HG03196 (cell line): ENCODE data around the gene NCK2.

ENCODE experiments used
- ATAC-seq: cut with Tn5 transposase; IDR thresholded peaks from one replicate; pipeline ENCODE4 v1.9.1; 2021; ENCODE audit not compliant: unreplicated experiment

The NCK2 gene

DNA sequence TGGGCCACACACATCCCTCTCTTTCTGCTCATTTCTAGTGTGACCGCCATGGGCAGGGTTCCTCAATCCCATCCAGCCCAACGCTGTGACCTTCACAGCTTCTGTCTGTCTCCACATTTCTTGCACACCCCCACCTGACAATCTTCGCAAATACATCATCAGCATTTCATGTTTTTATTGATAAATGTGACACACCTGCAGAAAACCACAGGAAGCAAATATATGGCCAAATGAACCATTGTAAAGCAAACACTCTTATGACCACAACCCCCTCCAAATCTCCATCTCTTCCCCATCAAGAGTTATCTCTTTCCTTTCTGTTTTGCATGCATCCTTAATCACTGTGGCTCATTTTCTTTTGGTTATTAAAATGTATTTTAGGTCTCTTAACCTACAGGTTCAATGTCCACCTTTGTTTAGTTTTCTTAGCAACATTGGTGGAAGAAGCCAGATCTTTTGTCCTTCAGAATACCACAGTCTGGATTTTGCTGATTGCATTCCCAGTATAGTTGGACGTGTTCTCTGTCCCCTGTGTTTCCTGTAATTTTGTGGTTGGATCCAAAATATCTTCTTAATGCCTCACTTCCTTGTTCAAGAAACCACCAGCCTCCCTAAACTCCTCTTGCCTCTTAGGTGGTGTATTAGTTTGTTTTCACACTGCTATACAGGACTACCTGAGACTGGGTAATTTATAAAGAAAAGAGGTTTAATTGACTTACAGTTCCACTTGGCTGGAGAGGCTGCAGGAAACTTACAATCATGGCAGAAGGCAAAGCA, 9.8 kb upstream of the NCK2 start:
- ATAC-seq = no peak

DNA sequence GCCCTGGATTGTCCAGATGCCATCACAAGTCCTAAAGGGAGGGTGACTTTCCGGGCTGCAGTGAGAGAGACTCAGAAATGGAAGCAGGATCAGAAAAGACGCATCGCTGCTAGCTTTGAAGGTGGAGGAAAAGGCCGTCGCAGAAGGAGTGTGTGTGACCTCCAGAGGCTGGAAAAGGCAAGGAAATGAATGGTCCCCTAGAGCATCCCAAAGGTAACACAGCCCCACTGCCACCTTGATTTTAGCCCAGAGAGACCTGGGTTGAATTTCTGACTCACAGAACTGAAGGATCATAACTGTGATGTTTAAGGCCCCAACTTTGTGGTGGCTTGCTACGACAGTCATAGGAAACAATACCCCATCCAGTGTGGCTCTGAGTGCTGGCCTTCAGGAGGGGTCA, 8.6 kb upstream of the NCK2 start:
- ATAC-seq = no peak

DNA sequence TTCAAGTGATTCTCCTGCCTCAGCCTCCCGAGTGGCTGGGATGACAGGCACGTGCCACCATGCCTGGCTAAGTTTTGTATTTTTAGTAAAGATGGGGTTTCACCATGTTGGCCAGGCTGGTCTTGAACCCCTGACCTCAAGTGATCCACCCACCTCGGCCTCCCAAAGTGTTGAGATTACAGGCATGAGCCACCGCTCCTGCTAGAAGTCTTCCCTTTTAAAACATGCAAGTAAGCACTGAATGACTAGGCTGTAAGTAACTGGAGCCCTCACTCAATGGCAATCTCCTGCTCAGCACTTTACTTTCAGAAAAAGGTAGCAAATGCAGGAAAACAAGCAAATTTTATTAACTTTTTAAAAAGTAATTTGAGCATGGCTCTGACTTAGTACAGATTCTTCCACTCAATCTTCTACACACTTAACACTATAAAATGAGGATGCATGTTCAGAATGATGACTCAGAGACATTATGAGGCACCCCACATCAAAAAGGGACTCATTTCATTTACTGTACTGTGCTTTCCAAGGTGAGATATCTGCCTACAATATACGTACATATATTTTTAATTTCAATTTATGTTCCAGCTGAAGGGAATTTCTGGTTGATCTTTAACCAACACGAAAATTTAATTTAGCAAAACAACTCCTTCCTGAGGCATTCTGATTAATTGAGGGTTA, 6.6 kb upstream of the NCK2 start:
- ATAC-seq = no peak

DNA sequence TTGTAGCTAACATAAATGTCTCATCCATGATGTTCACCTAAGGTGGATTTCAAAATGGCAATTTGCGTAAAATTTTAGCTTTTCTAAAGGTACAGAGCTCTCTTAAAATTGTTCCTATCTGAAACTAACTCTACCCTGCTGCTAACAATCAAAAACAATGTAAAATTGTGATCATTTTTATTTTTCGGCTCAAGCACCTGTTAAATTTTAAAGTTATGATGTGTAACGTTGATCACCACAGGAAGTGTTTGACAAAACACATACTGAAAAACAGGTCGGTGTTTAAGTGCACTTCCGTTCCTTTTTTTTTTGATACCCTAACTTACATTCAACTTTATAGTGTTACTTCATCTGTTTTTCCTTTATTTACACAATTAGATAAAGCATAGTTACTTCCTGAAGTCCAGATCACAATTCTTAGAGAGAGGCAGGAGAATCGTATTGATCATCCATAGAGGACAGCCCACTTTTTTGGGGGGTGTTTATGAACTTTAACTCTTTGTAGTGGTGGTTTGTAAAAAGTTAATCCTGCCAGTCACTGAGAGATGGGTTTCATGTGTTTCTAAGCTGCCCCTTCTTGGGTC, 6.0 kb upstream of the NCK2 start:
- peak; percentile 40 for ATAC-seq

DNA sequence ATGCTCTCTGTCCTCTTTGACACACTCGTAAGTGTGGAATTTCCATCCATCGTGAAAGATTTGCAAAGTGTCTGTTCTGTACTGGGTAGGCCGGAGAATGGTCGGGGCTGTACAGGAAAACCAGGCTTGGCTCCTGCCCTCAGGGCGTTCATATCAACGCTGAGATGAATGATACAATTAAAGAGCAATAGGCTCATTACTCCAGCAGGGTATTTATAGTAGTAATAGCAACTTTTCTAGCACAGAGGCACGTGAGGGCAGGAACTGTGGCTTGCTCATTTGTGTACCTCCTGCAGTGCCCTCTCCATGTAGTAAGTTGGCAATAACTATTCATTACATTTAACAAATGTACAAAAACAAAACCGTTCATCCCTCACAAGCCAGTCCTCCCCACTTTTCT, 5.3 kb upstream of the NCK2 start:
- ATAC-seq = no peak

DNA sequence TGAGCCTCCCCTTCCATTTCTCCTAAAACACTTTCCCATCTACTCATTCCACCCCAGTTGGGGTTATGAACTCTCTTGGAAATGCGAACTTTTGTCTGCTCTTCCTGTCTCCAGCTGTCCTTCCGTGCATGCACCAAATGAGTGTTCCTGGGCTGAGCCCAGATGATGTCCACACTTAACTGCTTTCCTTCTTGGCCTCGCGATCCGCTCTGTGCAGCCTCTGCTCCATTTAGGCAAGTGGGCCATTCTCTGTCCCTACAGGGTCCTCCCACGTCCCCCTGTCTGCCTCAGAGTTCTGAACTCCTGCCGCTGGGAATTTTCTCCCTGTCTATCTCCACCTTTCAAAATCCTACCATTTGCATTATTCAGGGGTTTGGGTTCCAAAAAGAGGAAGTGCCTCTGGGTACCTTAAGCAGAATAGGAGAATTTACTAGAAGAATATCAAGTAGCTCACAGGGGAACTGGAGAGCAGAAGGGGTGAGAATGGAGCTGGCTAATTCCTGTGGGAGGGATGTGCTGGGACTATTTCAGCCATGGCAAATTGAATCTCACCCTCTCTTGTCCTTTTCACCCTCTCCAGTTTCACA, 4.7 kb upstream of the NCK2 start:
- no peak for ATAC-seq

DNA sequence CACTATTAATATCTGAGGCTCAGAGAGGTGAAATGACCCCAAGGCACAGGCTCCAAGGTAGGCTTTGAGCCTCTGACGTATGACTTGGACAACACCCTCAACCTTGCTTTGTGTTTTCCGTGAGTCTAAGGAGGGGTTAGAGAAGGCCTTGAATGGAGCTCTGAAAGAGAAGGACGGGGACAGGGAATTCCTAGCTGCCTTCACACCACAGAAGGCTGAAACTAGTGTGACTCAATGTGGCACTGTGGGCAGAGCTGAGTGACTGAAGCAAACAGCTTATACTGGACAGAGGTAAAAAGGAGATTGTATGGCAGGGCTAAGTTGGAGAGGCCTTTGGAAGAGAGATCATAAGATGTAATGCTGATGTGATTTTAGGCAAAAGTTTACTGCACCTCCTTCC, 3.5 kb upstream of the NCK2 start:
- no peak for ATAC-seq

DNA sequence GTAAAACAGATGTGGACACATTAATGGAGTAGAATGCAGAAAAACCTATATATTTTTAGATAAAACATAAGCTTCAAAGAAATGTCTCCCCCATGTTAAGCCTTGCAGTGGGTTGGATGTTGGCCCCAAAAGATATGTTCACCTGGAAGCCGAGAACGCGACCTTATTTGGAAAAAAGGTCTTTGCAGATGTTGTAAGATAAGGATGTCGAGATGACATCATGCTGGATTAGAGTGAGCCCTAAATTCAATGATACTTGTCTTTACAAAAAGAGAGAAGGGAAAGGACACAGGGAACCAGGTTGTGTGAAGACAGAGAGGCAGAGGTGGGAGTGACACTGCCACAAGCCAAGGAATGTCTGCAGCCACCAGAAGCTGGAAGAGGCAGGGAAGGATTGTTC, 3.1 kb upstream of the NCK2 start:
- ATAC-seq = no peak

DNA sequence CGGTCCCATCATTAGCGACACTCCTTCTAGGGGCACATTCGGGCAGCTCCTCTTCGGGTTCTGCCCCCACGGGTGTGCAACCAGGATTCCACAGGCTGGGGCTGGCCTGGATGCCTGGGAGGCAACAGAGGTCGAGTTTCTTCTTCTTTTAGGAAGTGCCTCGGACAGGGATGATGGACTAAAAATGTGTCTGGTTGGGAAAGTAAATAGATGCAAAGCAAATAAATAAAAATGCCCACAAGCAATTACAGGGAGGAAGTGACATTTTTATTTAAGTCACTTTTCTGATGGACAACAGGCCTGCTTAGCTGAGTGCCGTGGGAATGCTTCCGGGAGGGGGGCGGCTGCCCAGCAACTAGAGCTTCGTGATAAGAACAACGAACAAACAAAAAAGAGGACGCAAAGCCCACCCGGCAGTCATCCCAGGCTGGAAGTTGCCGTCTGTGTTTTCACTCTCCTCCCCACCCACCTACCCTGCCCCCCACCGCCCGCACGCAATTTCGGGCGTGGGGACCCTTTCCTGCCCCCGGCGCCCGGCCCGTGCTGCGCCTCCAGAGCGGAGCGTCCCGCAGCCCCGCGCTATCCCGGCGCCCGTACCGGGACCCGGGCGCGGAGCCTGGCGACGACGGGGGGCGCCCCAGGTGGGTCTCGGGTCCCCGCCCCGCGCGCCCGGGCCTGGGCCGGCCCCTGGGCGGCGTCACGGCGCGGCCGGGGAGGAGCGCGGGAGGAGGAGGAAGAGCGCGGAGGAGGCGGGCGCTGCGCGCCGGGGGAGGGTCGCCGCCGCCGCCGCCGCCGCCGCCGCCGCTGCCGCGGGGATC, 412 bp upstream of the NCK2 start:
- ATAC-seq = peak; percentile 63

DNA sequence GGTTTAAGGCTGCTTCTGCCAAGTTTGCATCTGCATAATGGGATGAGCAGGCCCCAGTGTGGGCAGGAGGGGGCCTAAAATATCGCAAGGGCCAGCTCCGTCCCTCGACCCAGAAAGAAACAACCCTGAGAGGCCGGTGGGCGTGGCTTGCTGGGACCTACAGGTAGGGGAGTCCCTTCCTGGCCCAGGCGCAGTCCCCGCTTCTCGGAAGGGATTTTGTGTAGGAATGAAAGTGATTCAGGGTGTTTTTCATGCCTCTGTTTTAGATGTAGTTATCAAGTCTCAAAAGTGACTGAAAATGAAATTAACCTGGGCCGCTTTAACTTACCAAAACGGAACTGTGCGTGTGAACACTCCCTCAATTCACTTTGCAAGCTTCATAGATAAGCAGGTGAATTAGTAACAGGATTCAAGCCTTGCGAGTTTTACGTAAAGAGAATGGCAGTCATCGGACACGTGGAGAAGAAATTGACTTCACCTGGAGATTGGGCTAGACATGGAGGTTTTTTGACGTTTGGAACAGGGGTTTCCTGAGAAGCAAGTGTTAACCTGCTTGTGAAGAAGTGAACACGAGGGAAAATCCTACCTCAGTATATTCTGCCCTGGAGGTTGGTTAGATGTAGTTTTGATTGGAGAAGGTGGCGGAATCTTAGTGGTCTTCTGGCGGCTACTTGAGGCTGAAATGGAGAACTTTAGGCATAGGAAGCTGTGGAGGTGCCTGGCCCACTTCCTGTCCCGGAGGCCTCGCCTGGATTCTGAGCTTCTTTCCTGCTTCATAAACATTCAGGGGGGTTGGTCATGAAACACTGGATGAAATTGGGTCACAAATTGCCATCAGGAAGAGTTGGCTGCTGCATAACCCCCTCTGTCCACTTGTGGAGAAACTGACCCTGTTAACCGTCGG, 1.7 kb downstream of the NCK2 start:
- peak; percentile 62 for ATAC-seq

DNA sequence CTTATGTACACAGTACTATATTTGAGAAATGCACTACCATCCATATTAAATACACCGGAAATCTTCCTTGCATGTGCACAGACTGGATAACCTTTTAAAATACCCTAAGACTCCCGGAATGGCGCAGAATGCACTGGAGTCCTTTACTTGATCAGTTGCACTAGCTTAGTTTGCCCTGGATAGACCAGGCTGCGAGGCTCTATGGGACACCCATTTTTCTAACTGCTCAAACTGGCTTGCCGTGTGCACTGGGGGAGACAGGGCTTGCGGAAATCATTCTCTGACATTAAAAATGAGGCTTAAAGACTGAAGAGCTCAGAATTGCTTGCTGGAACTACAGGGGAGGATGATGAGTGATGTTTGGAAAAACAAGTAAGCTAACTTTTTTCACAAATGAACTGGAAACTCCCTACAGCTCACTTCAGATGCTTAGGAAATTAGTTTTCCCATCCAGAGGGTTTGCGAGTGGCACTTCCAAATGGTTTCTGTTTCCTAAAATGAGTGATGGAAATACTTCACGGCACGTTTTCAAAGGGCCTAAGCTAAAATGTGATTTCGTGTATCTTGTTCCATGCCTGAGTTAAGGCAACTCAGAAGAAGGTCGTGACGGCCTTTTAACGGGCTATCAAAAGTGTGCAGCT, 2.7 kb downstream of the NCK2 start:
- ATAC-seq = no peak

DNA sequence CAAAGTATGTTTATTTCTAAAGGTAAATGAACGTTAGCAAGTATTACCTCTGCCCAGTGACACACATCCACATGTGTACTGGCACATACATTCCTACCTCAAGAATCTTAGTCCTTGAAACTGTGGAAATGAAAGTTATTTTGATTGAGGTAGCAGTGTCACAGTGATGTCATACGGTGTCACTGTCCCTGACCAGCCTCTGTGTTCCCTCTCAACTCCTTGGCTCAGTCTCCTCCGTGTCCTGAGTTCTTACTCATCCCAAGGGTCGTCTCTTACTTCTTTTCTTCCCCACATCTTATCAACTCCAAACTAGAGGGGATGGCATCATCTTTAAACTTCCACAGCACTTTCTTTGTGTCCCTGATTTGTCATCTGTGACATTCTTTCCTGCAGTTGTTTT, 3.3 kb downstream of the NCK2 start:
- no peak for ATAC-seq

DNA sequence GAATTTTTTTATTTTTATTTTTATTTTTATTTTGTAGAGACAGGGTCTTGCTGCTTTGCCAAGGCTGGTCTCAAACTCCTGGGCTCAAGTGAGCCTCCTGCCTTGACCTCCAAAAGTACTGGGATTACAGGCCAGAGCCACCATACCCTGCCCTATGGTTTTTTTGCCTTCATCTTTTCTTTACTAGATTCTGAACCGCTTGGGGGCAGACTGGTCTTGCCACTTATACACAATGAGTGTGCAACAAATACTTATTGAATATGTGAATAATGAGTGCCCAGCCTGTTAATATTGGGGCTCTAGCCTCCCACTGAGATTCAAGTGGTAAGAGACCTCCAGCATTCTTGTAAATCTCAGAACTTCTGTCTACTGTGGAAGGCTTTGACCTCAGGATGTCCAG, 3.9 kb downstream of the NCK2 start:
- ATAC-seq = no peak

DNA sequence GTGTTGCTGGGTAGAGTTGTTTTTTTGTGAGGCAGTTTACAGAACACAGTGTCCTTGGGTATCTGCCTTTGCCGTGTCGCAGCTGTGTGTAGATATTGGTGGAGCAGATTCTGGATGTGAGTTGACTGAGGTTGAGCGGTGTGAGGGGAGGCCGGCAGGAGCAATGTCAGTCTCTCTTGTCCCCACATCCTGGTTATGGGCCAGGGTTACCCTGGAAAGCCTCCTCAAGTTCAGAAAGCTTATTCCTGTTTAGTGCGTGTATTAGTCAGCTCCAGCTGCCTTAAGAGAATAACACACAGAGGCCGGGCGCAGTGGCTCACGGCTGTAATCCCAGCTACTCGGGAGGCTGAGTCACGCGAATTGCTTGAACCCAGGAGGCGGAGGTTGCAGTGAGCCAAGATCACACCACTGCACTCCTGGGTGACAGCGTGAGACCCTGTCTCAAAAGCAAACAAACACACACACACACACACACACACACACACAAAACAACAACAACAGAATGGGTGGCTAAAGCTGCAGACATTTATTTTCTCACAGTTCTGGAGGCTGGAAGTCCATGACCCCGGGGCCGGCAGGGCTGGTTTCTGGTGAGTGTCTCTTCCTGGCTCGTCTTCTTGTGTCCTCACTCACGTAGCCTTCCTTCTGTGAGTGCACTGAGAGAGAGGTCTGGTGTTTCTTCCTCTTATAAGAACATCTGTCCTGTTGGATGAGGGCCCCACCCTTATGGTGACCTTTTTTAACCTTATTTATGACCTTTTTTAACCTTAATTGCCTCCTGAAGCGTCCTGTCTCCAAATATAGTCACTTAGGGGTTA, 5.1 kb downstream of the NCK2 start:
- no peak for ATAC-seq

DNA sequence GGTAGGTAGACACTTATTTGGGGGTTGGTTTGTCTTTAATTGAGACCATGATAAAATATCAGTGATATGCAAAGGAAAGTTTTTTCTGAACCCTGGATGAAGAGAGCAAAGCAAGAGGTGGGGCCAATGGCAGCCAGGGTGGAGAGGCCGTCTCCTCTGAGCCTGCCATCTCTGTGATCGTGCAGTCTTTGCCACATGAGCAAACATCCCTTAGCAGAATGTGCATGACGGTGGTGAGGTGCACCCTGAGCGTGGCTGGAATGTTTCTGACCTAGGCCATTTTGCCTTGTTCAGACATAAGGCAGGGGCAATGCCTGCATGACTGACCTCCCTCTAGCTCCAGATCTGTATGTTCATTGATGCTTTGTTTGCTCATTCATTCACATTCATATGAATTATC, 6.0 kb downstream of the NCK2 start:
- ATAC-seq = no peak

DNA sequence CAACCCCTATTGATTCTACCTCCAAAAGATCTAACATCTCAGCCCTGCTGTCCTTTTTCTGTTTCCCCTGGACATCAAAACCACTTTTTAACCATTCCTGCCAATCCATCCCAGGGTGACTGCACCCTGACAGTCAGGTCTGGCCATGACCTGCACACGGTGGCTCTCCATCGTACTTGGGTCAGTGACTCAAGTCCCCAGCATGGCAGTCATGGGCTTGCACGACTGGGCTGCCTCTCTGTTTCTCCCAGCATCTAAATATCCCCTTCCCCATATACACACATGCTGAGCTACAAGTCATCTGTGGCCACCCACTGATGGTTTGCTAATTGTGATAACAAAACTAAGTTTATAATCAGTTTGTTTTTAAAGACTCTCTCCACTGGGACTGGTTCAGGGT, 6.6 kb downstream of the NCK2 start:
- no peak for ATAC-seq

DNA sequence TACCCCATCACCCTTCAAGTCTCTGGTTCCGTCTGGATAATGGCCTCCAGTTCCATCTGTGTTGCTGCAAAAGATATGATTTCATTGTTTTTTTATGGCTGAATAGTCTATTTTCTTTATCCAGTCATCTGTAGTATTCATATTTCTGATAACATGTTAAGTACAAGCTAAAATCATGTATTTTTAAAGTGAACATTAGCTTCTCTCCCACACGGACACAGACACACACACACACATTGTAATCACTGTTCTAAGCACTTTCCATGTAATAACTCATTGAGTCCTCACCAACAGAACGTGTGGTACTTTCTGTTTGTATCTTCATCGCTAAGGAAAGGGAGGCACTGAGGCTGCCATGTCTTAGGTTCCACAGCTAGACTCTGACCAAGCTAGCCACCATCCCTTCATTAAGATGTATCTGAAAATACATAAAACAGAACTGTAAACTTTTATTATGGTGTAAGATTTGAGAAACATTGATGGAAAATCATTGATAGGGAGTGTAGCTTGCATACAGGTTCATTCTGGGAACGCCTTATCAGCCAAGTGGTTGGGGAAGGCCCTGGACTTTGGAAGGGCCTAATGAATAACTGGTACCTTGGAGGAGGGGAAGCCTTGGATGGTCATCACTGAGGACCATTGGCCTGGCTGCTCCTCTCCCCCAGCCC, 8.1 kb downstream of the NCK2 start:
- ATAC-seq = no peak

DNA sequence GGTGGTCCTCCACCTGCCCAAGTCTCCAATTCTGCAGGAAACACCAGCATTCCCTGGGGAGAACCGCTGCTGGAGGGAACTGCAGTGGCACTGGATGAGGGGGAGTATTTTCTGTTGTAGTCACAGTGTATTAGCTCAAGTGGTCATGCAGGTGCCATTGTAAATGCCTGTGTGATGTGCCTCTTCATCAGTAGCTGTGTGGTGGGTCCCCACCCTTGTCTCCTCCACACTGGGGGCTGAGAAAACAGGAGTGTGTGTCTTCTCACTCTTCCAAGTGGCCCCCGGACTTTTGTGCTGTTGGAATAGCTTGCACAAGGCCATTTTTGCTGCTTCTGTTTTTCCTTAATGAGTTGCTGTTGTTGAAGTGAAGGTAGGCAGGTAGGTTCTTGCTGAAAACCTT, 8.7 kb downstream of the NCK2 start:
- ATAC-seq = no peak
